ENCODE measurements around the gene LNP1. TPM values are rescaled to one million over a fixed set of nuclear protein-coding genes. Genes with fewer than 3 reads are reported as not detected.

Gene LNP1
- total and polyA plus RNA-seq, 9 of the 15 experiments (the other 6 are each of a cell fraction or from before 2014, with no cell fraction given) = 1.9 to 5.2 (median 4.5) TPM

- H3K27me3 ChIP-seq (ENCODE audit: control insufficient read depth in 2 of 2, insufficient read depth in 2 of 2, low read length in 2 of 2) = no peaks in the 10 kb centered on the region
- no peak overlapping the region for H3K4me3 ChIP-seq
- no peak for FAIRE-seq
- BruUV-seq (replicated peaks) = no TSS peak
- no peak for DNase-seq (ENCODE audit: extremely low read depth in 1 of 4, low spot score in 3 of 4)
- intact Hi-C loops (cut with micrococcal nuclease) (no loop called here), in situ Hi-C loops (cut with MboI) (no loop called here)
- H4K20me1 ChIP-seq (replicated peaks; ENCODE audit: control insufficient read depth, insufficient read depth, low read length) = no peaks in the 10 kb centered on the region
- no peak overlapping the region for H3K27ac ChIP-seq (ENCODE audit: extremely low read depth, low read depth, low read length)
- peaks cover 24% of the 10 kb centered on the region; the same call in 2 of the 3 replicates for H3K79me2 ChIP-seq (ENCODE audit: control insufficient read depth, insufficient read depth, low read length)
- H3K9ac ChIP-seq (ENCODE audit: insufficient read depth in 1 of 2, low read depth in 2 of 2, low read length in 2 of 2) = no peak overlapping the region
- WGBS (ENCODE audit: insufficient coverage, low coverage, missing lambda C conversion rate) = 85% methylated on average over 2 of the region's 2 CpGs
- no peak overlapping the region for H2AFZ ChIP-seq (ENCODE audit: low read depth, low read length)
- H3K4me1 ChIP-seq (replicated peaks in 1 of 2; ENCODE audit: control insufficient read depth in 2 of 2, insufficient read depth in 2 of 2, low read length in 2 of 2) = no peaks in the 10 kb centered on the region
- no peak overlapping the region for H3K4me2 ChIP-seq (ENCODE audit: insufficient read depth, low read length)
- ChIA-PET POLR2A (interaction anchor here (0.6 to 2.5 kb wide), 3 partner anchors 9 to 266 kb away, joined by 3 to 11 read pairs (median 3); partner anchors contain the start of gene LNP1), CTCF (ENCODE audit: low intra/inter-chr PET ratio) (no interaction called here)
- H3K36me3 ChIP-seq (ENCODE audit: control insufficient read depth, insufficient read depth, low read length) = no peaks in the 10 kb centered on the region
- H3K9me3 ChIP-seq (replicated peaks; ENCODE audit: control insufficient read depth, insufficient read depth, low read depth, low read length) = no peaks in the 10 kb centered on the region
- H3K9me1 ChIP-seq (ENCODE audit: control insufficient read depth, insufficient read depth, low read length) = no peaks in the 10 kb centered on the region
- ATAC-seq = no peak
- TF ChIP-seq ILF3 (IDR thresholded peaks at IDR 0.05; ENCODE audit: borderline replicate concordance) = no peak
- TF ChIP-seq ZNF778 (CRISPR knock-in tag; IDR thresholded peaks at IDR 0.05) = no peak
- no peak for TF ChIP-seq LARP7 (IDR thresholded peaks at IDR 0.05)
- TF ChIP-seq ZNF384 (IDR thresholded peaks at IDR 0.05; ENCODE audit: low read depth, low read length) = no peak
- TF ChIP-seq ZBTB43 (CRISPR knock-in tag; IDR thresholded peaks at IDR 0.05) = no peak
- no peak for TF ChIP-seq MCM7 (IDR thresholded peaks at IDR 0.05)
- no peak for TF ChIP-seq GTF2E2 (tag; IDR thresholded peaks at IDR 0.05)
- TF ChIP-seq RNF2 (IDR thresholded peaks at IDR 0.05) = no peak
- no peak for TF ChIP-seq ZNF431 (CRISPR knock-in tag; IDR thresholded peaks at IDR 0.05)
- TF ChIP-seq, protein P1, sequence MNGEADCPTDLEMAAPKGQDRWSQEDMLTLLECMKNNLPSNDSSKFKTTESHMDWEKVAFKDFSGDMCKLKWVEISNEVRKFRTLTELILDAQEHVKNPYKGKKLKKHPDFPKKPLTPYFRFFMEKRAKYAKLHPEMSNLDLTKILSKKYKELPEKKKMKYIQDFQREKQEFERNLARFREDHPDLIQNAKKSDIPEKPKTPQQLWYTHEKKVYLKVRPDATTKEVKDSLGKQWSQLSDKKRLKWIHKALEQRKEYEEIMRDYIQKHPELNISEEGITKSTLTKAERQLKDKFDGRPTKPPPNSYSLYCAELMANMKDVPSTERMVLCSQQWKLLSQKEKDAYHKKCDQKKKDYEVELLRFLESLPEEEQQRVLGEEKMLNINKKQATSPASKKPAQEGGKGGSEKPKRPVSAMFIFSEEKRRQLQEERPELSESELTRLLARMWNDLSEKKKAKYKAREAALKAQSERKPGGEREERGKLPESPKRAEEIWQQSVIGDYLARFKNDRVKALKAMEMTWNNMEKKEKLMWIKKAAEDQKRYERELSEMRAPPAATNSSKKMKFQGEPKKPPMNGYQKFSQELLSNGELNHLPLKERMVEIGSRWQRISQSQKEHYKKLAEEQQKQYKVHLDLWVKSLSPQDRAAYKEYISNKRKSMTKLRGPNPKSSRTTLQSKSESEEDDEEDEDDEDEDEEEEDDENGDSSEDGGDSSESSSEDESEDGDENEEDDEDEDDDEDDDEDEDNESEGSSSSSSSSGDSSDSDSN (IDR thresholded peaks at IDR 0.05; ENCODE audit: borderline replicate concordance in 1 of 2, low read depth in 2 of 2, low read length in 2 of 2) = no peak
- no peak for TF ChIP-seq NUFIP1 (IDR thresholded peaks at IDR 0.05; ENCODE audit: partially characterized antibody)
- TF ChIP-seq TCFL5 (CRISPR knock-in tag; conservative IDR thresholded peaks at IDR 0.05) = no peak
- no peak for TF ChIP-seq ZNF785 (CRISPR knock-in tag; IDR thresholded peaks at IDR 0.05)
Measured at GRCh38 chr3:100411091-100411982, 10.0 kb downstream of the LNP1 start.

All from K562 (cell line).